CD4-positive, alpha-beta T cell treated with Interleukin-21 for 1 hour (primary cell): ENCODE measurements around the gene RNGTT.
"Not testable (repeated sequence)": the region's sequence is repeated elsewhere in the genome, so short reads cannot be mapped to it uniquely, and the experiment has no call there.

Source experiments
- DNase-seq: peaks from one replicate; pipeline ENCODE4 v3.0.0-alpha.2; 2020

Gene RNGTT

GRCh38 chr6:88910922-88911778 lies 52.3 kb downstream of the RNGTT start:
- no peak for DNase-seq

DNA sequence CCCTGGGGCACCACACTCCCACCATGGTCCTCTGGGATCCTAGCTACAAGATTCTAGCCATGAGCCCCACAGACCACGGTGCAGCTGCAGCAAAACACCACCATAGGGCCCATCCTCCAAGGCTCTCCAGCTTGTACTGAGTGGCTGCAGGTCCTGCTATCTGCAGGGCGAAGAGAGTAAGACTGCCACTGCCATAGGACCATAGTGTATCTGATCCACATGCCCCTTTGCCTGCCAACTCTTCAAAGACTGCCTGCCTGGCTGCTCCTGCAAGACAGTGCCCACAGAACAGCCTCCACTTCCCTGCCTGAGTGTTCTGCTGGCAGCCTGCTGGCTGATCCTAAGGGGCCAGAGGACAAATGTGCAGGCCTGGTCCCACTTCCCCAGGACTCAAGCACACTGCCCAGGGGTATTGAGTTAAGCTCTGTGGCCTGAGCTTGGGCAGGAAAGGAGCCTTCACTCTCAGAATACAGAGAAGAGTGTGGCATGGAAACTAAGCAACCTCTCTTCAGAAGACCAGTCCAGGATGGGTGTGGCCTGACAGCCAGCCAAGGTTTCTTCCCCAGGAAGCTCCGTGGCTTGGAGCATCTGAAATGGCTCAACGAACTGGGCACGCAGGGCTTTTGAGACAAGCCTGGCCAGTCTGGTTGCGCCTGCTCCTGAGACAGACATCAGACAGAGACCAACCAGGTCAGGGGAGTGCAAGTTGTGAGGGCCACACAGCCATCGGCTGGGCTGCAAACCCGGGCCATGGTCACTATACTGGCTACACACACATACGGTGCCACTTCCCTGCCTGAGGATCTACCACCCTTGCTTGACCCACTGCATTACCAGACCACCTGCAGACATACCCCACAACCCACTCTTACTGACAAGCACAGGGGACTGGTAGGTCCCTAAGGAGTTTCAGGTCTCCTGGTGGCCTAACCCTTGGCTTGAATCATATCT lies 54.5 kb downstream of the RNGTT start:
- DNase-seq: no peak

DNA sequence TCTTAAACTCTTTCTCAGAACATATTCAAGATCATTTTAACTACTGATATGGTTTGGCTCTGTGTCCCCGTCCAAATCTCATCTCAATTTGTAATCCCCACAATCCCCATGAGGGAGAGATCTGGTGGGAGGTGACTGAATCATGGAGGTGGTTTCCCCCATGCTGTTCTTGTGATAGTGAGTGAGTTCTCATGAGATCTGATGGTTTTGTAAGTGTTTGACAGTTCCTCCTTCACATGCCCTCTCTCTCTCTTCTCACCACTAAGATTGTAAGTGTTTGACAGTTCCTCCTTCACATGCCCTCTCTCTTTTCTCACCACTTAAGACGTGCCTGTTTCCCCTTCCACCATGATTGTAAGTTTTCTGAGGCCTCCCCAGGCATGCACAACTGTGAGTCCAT lies 56.3 kb downstream of the RNGTT start:
- DNase-seq: not testable (repeated sequence)

GRCh38 chr6:88899569-88900316 lies 63.7 kb downstream of the RNGTT start:
- no peak for DNase-seq

- DNase-seq: no peak
Measured at GRCh38 chr6:88895911-88896310, 67.5 kb downstream of the RNGTT start.

GRCh38 chr6:88890860-88891845 lies 72.3 kb downstream of the RNGTT start:
- no peak for DNase-seq

- no peak for DNase-seq
Measured at GRCh38 chr6:88890394-88890793, 73.0 kb downstream of the RNGTT start.

DNA sequence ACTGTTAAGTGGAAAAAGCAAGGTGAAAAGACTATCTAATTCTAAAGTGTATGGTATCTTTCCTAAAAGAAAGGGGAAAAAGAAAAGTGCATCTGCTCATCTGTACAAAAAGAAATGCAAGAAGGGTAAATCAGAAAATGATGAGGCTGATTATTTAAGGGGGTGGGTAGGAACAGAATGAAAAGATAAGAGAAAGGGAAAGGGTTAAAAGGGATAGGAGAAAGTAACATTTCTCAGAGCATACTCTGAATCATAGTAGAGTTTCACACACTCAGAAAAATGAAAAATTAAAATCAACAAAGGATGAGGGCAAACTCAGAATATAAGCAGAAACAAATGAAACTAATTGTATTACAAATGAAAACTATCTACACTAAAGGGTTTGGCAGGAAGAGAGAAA lies 79.1 kb downstream of the RNGTT start:
- no peak for DNase-seq

- DNase-seq: no peak
Measured at GRCh38 chr6:88882536-88882935, 80.9 kb downstream of the RNGTT start.

GRCh38 chr6:88881451-88881850 lies 82.0 kb downstream of the RNGTT start:
- no peak for DNase-seq

DNA sequence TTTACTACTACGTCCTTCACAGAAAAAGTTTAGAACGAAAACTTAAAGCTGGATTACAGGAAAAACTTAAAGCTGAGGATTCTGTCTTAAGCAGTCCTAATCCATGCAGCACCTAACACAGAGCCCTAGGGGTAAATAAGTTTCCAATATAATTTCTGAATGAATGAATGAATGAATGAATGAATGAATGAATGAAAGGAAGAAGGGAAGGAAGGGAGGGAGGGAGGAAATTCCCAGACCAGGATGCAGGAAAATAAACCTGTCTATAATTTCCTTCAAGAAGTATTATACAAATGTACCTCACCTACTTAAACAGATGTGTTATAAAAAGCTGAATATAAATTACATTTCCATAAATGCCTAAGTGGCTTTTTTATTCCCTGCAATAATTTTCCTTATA lies 83.4 kb downstream of the RNGTT start:
- DNase-seq: no peak

DNA sequence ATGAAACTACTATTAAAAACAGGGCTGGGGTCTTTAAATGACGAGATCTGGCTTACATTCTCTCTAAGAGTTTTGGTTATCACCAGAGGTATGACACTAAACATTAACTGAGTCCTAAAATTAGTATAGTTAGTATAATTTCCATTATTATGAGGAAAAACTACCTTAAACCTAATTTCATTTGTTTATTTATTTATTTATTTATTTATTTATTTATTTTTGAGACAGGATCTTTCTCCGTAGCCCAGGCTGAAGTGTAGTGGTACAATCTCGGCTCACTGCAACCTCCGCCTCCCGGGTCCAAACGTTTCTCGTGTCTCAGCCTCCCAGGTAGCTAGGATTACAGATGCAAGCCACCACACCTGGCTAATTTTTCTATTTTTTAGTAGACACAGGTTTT lies 85.5 kb downstream of the RNGTT start:
- DNase-seq: no peak

DNA sequence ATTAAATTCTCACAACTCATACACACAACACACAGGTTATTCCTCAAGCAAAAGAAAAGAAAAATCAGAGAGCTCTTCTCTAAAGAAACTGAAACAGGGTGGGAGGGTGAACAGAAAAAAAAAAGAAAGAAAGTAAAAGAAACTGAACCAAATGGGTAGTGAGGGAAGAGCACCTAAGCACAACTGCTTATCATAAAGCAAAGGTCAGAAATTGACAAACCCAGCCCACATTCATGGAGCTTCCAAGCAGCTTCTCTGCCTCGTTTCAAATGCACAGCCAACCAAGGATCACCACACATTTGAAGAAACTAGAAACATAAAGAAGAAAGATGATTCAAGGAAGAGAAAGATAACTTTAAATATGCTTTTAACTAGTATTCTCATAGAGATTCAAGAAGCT lies 90.5 kb downstream of the RNGTT start:
- no peak for DNase-seq

- DNase-seq: no peak
Measured at GRCh38 chr6:88871498-88871897, 91.9 kb downstream of the RNGTT start.

DNA sequence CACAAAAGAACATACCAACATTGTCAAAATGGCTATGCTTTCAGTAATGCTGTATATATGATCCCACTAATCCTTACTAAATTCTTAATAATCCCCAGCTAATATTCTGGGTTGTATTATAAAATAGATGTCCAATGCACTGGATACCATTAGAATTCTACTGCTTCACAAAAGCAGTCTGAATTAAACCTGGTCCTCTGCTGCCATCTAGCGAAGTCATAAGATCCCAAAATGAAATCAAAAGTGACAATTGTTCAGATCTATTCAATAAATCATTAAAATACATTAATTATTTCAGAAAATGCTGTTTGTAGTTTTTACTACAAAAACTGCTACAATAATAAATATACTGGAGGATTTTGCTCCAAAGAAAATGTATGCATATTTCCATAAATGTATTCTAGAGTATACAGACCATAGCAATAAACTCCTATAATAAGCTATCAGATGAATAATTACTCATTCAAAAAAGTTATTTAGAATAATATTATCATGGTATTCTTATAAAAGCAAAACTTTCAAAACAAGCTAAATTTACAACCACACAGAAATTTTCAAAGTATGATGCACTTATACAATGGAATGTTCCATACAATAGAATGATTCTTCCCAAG lies 92.6 kb downstream of the RNGTT start:
- DNase-seq: peak; percentile 70

DNA sequence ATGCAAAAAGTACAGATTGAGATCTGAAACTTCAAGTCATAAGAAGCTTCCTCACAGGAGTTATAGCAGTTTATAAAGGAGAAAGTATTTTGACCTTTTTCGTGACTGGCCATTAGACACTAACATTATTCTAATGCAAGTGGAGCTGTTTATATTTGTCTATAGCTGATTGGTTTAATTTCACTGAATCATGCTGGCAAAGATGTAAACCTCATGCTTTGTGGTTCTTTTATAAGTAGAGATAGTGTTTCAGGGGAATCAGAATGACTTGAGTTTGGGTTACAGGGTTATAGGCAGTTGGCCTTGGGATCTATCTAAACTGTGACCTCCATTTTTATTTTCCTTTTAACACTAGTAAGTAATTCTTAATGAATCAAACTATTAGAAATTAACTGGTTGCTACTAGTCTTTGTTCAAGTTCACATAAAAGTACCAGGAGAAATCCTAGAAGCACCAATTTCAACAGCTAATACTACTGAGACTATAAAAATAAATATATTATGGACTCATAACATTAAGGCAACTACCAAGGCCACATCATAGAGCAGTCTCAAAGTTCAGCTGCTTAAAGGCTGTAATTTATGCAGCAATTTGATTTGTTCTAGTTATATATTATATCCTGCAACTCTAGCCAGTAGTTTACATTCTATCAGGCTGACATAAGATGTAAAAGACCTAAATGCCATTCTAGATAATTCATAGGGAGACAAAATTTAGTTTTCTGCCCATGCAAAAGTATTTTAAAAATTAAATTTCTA lies 94.0 kb downstream of the RNGTT start:
- no peak for DNase-seq

GRCh38 chr6:88867841-88868731 lies 95.3 kb downstream of the RNGTT start:
- DNase-seq: no peak

DNA sequence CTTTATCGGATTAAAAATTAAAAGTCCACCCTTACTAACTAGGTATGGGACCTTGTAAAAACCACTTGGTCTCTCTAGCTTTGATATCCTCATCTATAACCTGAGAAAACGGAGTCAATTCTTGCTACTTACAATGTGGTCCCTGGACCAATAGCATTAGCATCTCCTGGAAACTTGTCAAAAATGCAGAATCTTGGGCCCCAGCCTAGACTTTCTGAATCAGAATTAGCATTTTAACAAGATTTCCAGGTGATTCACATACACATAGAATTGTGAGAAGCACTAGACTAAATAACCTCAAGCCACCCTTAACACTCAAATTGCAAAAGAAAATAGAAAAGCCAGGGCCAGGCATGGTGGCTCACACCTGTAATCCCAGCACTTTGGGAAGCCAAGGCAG lies 96.6 kb downstream of the RNGTT start:
- no peak for DNase-seq

DNA sequence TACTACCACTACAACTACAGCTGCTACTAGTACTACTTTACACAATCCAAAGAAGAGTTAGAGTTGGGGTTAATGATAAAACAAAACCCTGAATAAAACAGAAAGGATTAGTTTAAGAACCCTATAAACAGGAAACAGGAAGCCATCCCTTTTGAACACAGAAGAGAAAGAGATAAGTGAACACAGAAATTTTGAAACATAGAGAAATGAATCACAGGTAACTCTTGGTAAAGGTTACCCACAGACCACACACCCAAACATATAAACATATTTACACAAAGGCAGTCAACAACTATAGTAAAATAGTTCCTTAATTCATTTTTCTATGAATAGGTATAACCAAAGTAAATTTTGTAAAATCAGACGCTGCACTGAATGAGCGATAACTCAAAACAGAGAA lies 98.1 kb downstream of the RNGTT start:
- DNase-seq: no peak
